IPS-15b (cell line): ENCODE data around the gene UBASH3B.

Experiments used
- H3K27me3 ChIP-seq: one replicate; pipeline ENCODE4 v1.6.1; 2013; ENCODE audit warnings: low read length; ENCODE audit not compliant: control insufficient read depth, insufficient read depth
- H3K36me3 ChIP-seq: one replicate; pipeline ENCODE4 v1.6.1; 2013; ENCODE audit warnings: low read length; ENCODE audit not compliant: control insufficient read depth, insufficient read depth
- H3K4me1 ChIP-seq: one replicate; pipeline ENCODE4 v1.6.1; 2013; ENCODE audit warnings: mild to moderate bottlenecking, low read length; ENCODE audit not compliant: control insufficient read depth, insufficient read depth
- H3K4me3 ChIP-seq: one replicate; pipeline ENCODE4 v1.5.1; 2013; ENCODE audit warnings: low read depth, low read length
- H3K9ac ChIP-seq: one replicate; pipeline ENCODE4 v1.6.1; 2013; ENCODE audit warnings: low read depth, mild to moderate bottlenecking, low read length
- H3K9me3 ChIP-seq: one replicate; pipeline ENCODE4 v1.6.1; 2013; ENCODE audit warnings: mild to moderate bottlenecking, low read length; ENCODE audit not compliant: control insufficient read depth, insufficient read depth

UBASH3B gene

GRCh38 chr11:122775675-122776271 lies 120.3 kb downstream of the UBASH3B start:
- no peaks in the 10 kb centered on the region for H3K9me3 ChIP-seq
- H3K9ac ChIP-seq: no peak overlapping the region
- H3K36me3 ChIP-seq: no peaks in the 10 kb centered on the region
- no peaks in the 10 kb centered on the region for H3K4me1 ChIP-seq
- H3K27me3 ChIP-seq: no peaks in the 10 kb centered on the region
- no peak overlapping the region for H3K4me3 ChIP-seq

- Histone ChIP-seq H3K9me3 (no peaks in the 10 kb centered on the region), H3K36me3 (no peaks in the 10 kb centered on the region), H3K4me3 (no peak overlapping the region), H3K4me1 (no peaks in the 10 kb centered on the region), H3K27me3 (no peaks in the 10 kb centered on the region), H3K9ac (no peak overlapping the region)
These were observed 121.0 kb downstream of the UBASH3B start for GRCh38 chr11:122776546-122776945.

GRCh38 chr11:122777343-122777742 lies 121.8 kb downstream of the UBASH3B start:
- H3K36me3 ChIP-seq: no peaks in the 10 kb centered on the region
- H3K9ac ChIP-seq: no peak overlapping the region
- H3K9me3 ChIP-seq: no peaks in the 10 kb centered on the region
- H3K4me3 ChIP-seq: no peak overlapping the region
- H3K27me3 ChIP-seq: no peaks in the 10 kb centered on the region
- no peaks in the 10 kb centered on the region for H3K4me1 ChIP-seq

GRCh38 chr11:122778148-122778547 lies 122.6 kb downstream of the UBASH3B start:
- no peak overlapping the region for H3K4me3 ChIP-seq
- no peaks in the 10 kb centered on the region for H3K36me3 ChIP-seq
- no peak overlapping the region for H3K9ac ChIP-seq
- no peaks in the 10 kb centered on the region for H3K4me1 ChIP-seq
- no peaks in the 10 kb centered on the region for H3K27me3 ChIP-seq
- no peaks in the 10 kb centered on the region for H3K9me3 ChIP-seq

- Histone ChIP-seq H3K4me1 (no peaks in the 10 kb centered on the region), H3K36me3 (no peaks in the 10 kb centered on the region), H3K27me3 (no peaks in the 10 kb centered on the region), H3K9me3 (no peaks in the 10 kb centered on the region), H3K9ac (no peak overlapping the region), H3K4me3 (no peak overlapping the region)
These were observed 123.6 kb downstream of the UBASH3B start for GRCh38 chr11:122779047-122779629.

GRCh38 chr11:122780296-122780949 lies 124.9 kb downstream of the UBASH3B start:
- H3K27me3 ChIP-seq: no peaks in the 10 kb centered on the region
- no peaks in the 10 kb centered on the region for H3K9me3 ChIP-seq
- H3K9ac ChIP-seq: no peak overlapping the region
- H3K4me3 ChIP-seq: no peak overlapping the region
- no peaks in the 10 kb centered on the region for H3K36me3 ChIP-seq
- H3K4me1 ChIP-seq: no peaks in the 10 kb centered on the region

- Histone ChIP-seq H3K4me1 (no peaks in the 10 kb centered on the region), H3K4me3 (no peak overlapping the region), H3K9ac (no peak overlapping the region), H3K36me3 (no peaks in the 10 kb centered on the region), H3K27me3 (no peaks in the 10 kb centered on the region), H3K9me3 (no peaks in the 10 kb centered on the region)
These were observed 126.1 kb downstream of the UBASH3B start for GRCh38 chr11:122781378-122782195.

- Histone ChIP-seq H3K9me3 (no peaks in the 10 kb centered on the region), H3K4me1 (no peaks in the 10 kb centered on the region), H3K36me3 (no peaks in the 10 kb centered on the region), H3K9ac (no peak overlapping the region), H3K4me3 (no peak overlapping the region), H3K27me3 (no peaks in the 10 kb centered on the region)
These were observed 126.7 kb downstream of the UBASH3B start for GRCh38 chr11:122782222-122782621.

GRCh38 chr11:122784325-122784955 lies 128.9 kb downstream of the UBASH3B start:
- H3K27me3 ChIP-seq: no peaks in the 10 kb centered on the region
- H3K9ac ChIP-seq: no peak overlapping the region
- no peaks in the 10 kb centered on the region for H3K4me1 ChIP-seq
- no peak overlapping the region for H3K4me3 ChIP-seq
- H3K9me3 ChIP-seq: no peaks in the 10 kb centered on the region
- no peaks in the 10 kb centered on the region for H3K36me3 ChIP-seq

GRCh38 chr11:122785031-122785541 lies 129.6 kb downstream of the UBASH3B start:
- Histone ChIP-seq H3K4me1 (no peaks in the 10 kb centered on the region), H3K27me3 (no peaks in the 10 kb centered on the region), H3K36me3 (no peaks in the 10 kb centered on the region), H3K4me3 (no peak overlapping the region), H3K9ac (no peak overlapping the region), H3K9me3 (no peaks in the 10 kb centered on the region)

GRCh38 chr11:122786896-122787295 lies 131.4 kb downstream of the UBASH3B start:
- Histone ChIP-seq H3K4me1 (no peaks in the 10 kb centered on the region), H3K9me3 (no peaks in the 10 kb centered on the region), H3K27me3 (no peaks in the 10 kb centered on the region), H3K9ac (no peak overlapping the region), H3K4me3 (no peak overlapping the region), H3K36me3 (no peaks in the 10 kb centered on the region)
